GM23338 (cell line): ENCODE results near the gene EPAS1. TPM values are rescaled to one million over a fixed set of nuclear protein-coding genes. Genes with fewer than 3 reads are reported as not detected.

Source experiments
- ATAC-seq: fragments of 200-7000 bp; cut with Tn5 transposase; 3 replicates; pipeline ENCODE4 v1.9.1; 2020
- DNase-seq: peaks from one replicate; pipeline ENCODE4 v3.0.0-alpha.2; 2015; ENCODE audit warnings: low spot score
- H2AFZ ChIP-seq: fragments of 200-600 bp; sonication (generic); 2 replicates; pipeline ENCODE4 v1.8.0; 2016; ENCODE audit warnings: antibody characterized with exemption, mild to moderate bottlenecking, moderate library complexity
- H3F3A ChIP-seq: fragments of 200-600 bp; sonication (generic); replicated peaks from 2 replicates; pipeline ENCODE4 v1.8.0; 2017; ENCODE audit warnings: antibody characterized with exemption, mixed run types, low read depth
- H3K27ac ChIP-seq: fragments of 200-600 bp; sonication (generic); 2 replicates; pipeline ENCODE4 v1.6.1; 2016; ENCODE audit warnings: low read depth
- H3K27me3 ChIP-seq: fragments of 200-600 bp; sonication (generic); 2 replicates; pipeline ENCODE4 v1.8.0; 2016; ENCODE audit warnings: mild to moderate bottlenecking, mixed run types, moderate library complexity; ENCODE audit not compliant: insufficient read depth
- H3K36me3 ChIP-seq: fragments of 200-600 bp; sonication (generic); 2 replicates; pipeline ENCODE4 v1.8.0; 2016; ENCODE audit warnings: mild to moderate bottlenecking; ENCODE audit not compliant: insufficient read depth
- H3K4me1 ChIP-seq: fragments of 200-600 bp; sonication (generic); 2 replicates; pipeline ENCODE4 v1.8.0; 2016; ENCODE audit warnings: mild to moderate bottlenecking, moderate library complexity; ENCODE audit not compliant: insufficient read depth
- H3K4me2 ChIP-seq: fragments of 200-600 bp; sonication (generic); 2 replicates; pipeline ENCODE4 v1.7.1; 2017; ENCODE audit warnings: mixed run types
- H3K4me3 ChIP-seq: fragments of 200-600 bp; sonication (generic); 2 replicates; pipeline ENCODE4 v1.6.1; 2016; ENCODE audit warnings: mixed run types
- H3K79me2 ChIP-seq: fragments of 200-600 bp; sonication (generic); replicated peaks from 2 replicates; pipeline ENCODE4 v1.8.0; 2017; ENCODE audit warnings: mild to moderate bottlenecking; ENCODE audit not compliant: insufficient read depth
- H3K9me2 ChIP-seq: fragments of 200-600 bp; sonication (generic); 2 replicates; pipeline ENCODE4 v1.8.0; 2017; ENCODE audit not compliant: insufficient read depth
- H4K20me1 ChIP-seq: fragments of 200-600 bp; sonication (generic); replicated peaks from 2 replicates; pipeline ENCODE4 v1.8.0; 2017; ENCODE audit warnings: mild to moderate bottlenecking; ENCODE audit not compliant: insufficient read depth
- H3K27ac Mint-ChIP-seq: 2 replicates; pipeline ENCODE4 v1.8.0; 2020; ENCODE audit warnings: inconsistent platforms, mild to moderate bottlenecking, moderate library complexity, mixed read lengths
- H3K27me3 Mint-ChIP-seq: 3 replicates; pipeline ENCODE4 v1.8.0; 2022; ENCODE audit warnings: low read depth, mild to moderate bottlenecking, moderate library complexity, mixed read lengths, inconsistent platforms; ENCODE audit not compliant: insufficient read depth, poor library complexity
- H3K36me3 Mint-ChIP-seq: 3 replicates; pipeline ENCODE4 v1.8.0; 2021; ENCODE audit warnings: low read depth, mild to moderate bottlenecking, inconsistent platforms, moderate library complexity, mixed read lengths
- H3K4me1 Mint-ChIP-seq: 3 replicates; pipeline ENCODE4 v1.8.0; 2020; ENCODE audit warnings: mild to moderate bottlenecking, inconsistent platforms, mixed read lengths
- H3K4me3 Mint-ChIP-seq: 3 replicates; pipeline ENCODE4 v1.8.0; 2021; ENCODE audit warnings: moderate library complexity, mild to moderate bottlenecking, inconsistent platforms, mixed read lengths
- H3K9me3 Mint-ChIP-seq: 3 replicates; pipeline ENCODE4 v1.8.0; 2020; ENCODE audit warnings: moderate library complexity, mild to moderate bottlenecking, inconsistent platforms, mixed read lengths
- CREB1 ChIP-seq: fragments of 250-450 bp; sonication (Bioruptor Pico); IDR thresholded peaks from 2 replicates; pipeline ENCODE4 v1.5.0; 2020; ENCODE audit warnings: low read depth, mild to moderate bottlenecking, moderate library complexity
- ETS1 ChIP-seq: IDR thresholded peaks from 2 replicates; pipeline ENCODE4 v1.6.1; 2016; ENCODE audit warnings: antibody characterized with exemption
- EZH2 ChIP-seq: fragments of 200-600 bp; sonication (generic); IDR thresholded peaks from one replicate; pipeline ENCODE4 v1.8.0; 2017; ENCODE audit warnings: antibody characterized with exemption, mild to moderate bottlenecking, low read depth; ENCODE audit not compliant: unreplicated experiment
- EZH2phosphoT487 ChIP-seq: fragments of 200-600 bp; sonication (generic); IDR thresholded peaks from one replicate; pipeline ENCODE4 v1.8.1; 2018; ENCODE audit warnings: antibody characterized with exemption; ENCODE audit not compliant: unreplicated experiment
- JUNB ChIP-seq: IDR thresholded peaks from one replicate; pipeline ENCODE4 v1.6.1; 2016; ENCODE audit warnings: antibody characterized with exemption; ENCODE audit not compliant: unreplicated experiment
- NANOG ChIP-seq: IDR thresholded peaks from 2 replicates; pipeline ENCODE4 v1.6.1; 2016; ENCODE audit warnings: antibody characterized with exemption, borderline replicate concordance
- POLR2AphosphoS5 ChIP-seq: IDR thresholded peaks from 2 replicates; pipeline ENCODE4 v1.6.1; 2016; ENCODE audit warnings: antibody characterized with exemption, low read depth
- REST ChIP-seq: IDR thresholded peaks from one replicate; pipeline ENCODE4 v1.6.1; 2018; ENCODE audit warnings: antibody characterized with exemption; ENCODE audit not compliant: unreplicated experiment
- STAT1 ChIP-seq: IDR thresholded peaks from one replicate; pipeline ENCODE4 v1.6.1; 2016; ENCODE audit warnings: antibody characterized with exemption; ENCODE audit not compliant: unreplicated experiment
- ZNF114 ChIP-seq: fragments of 250-450 bp; sonication (Bioruptor Pico); IDR thresholded peaks from 2 replicates; pipeline ENCODE4 v1.5.0; 2020; ENCODE audit warnings: mild to moderate bottlenecking, moderate library complexity
- ZNF331 ChIP-seq: fragments of 250-450 bp; sonication (Bioruptor Pico); IDR thresholded peaks from 2 replicates; pipeline ENCODE4 v1.5.0; 2020; ENCODE audit warnings: low read depth, mild to moderate bottlenecking, moderate library complexity
- polyA plus RNA-seq: library from polyadenylated mRNA; unstranded; fragments of >200 nt; fragmentation: Nextera tagmentation; extraction: Ambion mirVana; gene quantifications from 2 replicates; pipeline ENCODE4 v1.2.1, GENCODE V29; 2016
- total RNA-seq: library from RNA; depleted of rRNA; stranded (reverse); fragments of >200 nt; shearing (Covaris generic); gene quantifications from 2 replicates; pipeline ENCODE4 v1.2.3, GENCODE V29; 2014
- TF ChIP-seq, protein P1 (sequence below), 2 experiments: fragments of 200-600 bp in 1 of 2; sonication (generic) in 1 of 2; conservative IDR thresholded peaks; 2 replicates each; pipeline versions ENCODE4 v1.5.1 to v1.6.1; 2016 to 2017; ENCODE audit warnings: antibody characterized with exemption in 2 of 2, low read depth in 2 of 2, mild to moderate bottlenecking in 2 of 2, moderate library complexity in 1 of 2
- TF ChIP-seq, protein P2 (sequence below): fragments of 250-450 bp; sonication (Bioruptor Pico); IDR thresholded peaks from 2 replicates; pipeline ENCODE4 v1.5.0; 2020; ENCODE audit warnings: mild to moderate bottlenecking, moderate library complexity

EPAS1 gene
- total and polyA plus RNA-seq, 2 experiments from 2014 or later = 0.68 to 5.4 TPM

GRCh38 chr2:46273919-46274318 is 23.3 kb upstream of the EPAS1 start:
- Mint-ChIP-seq H3K4me1 (peaks cover 6% of the 10 kb centered on the region; the same call in 1 of the 3 replicates), H3K9me3 (no peaks in the 10 kb centered on the region; the same call in 2 of the 3 replicates), H3K36me3 (no peaks in the 10 kb centered on the region), H3K27ac (no peak overlapping the region), H3K27me3 (no peaks in the 10 kb centered on the region), H3K4me3 (no peak overlapping the region)
- H3K4me3 ChIP-seq = no peak overlapping the region
- H4K20me1 ChIP-seq = no peaks in the 10 kb centered on the region
- H3K27me3 ChIP-seq = no peaks in the 10 kb centered on the region
- H3F3A ChIP-seq = no peaks in the 10 kb centered on the region
- H2AFZ ChIP-seq = no peak overlapping the region
- TF ChIP-seq NANOG (no peak), JUNB (no peak), ZNF331 (no peak), STAT1 (no peak), ETS1 (no peak), REST (no peak), CREB1 (CRISPR knock-in tag) (no peak), POLR2AphosphoS5 (no peak), ZNF114 (CRISPR knock-in tag) (no peak), EZH2 (no peak), EZH2phosphoT487 (no peak)
- TF ChIP-seq, protein P1, sequence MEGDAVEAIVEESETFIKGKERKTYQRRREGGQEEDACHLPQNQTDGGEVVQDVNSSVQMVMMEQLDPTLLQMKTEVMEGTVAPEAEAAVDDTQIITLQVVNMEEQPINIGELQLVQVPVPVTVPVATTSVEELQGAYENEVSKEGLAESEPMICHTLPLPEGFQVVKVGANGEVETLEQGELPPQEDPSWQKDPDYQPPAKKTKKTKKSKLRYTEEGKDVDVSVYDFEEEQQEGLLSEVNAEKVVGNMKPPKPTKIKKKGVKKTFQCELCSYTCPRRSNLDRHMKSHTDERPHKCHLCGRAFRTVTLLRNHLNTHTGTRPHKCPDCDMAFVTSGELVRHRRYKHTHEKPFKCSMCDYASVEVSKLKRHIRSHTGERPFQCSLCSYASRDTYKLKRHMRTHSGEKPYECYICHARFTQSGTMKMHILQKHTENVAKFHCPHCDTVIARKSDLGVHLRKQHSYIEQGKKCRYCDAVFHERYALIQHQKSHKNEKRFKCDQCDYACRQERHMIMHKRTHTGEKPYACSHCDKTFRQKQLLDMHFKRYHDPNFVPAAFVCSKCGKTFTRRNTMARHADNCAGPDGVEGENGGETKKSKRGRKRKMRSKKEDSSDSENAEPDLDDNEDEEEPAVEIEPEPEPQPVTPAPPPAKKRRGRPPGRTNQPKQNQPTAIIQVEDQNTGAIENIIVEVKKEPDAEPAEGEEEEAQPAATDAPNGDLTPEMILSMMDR (conservative IDR thresholded peaks at IDR 0.05; ENCODE audit: low read depth in 2 of 2) = no peak
- TF ChIP-seq, protein P2, sequence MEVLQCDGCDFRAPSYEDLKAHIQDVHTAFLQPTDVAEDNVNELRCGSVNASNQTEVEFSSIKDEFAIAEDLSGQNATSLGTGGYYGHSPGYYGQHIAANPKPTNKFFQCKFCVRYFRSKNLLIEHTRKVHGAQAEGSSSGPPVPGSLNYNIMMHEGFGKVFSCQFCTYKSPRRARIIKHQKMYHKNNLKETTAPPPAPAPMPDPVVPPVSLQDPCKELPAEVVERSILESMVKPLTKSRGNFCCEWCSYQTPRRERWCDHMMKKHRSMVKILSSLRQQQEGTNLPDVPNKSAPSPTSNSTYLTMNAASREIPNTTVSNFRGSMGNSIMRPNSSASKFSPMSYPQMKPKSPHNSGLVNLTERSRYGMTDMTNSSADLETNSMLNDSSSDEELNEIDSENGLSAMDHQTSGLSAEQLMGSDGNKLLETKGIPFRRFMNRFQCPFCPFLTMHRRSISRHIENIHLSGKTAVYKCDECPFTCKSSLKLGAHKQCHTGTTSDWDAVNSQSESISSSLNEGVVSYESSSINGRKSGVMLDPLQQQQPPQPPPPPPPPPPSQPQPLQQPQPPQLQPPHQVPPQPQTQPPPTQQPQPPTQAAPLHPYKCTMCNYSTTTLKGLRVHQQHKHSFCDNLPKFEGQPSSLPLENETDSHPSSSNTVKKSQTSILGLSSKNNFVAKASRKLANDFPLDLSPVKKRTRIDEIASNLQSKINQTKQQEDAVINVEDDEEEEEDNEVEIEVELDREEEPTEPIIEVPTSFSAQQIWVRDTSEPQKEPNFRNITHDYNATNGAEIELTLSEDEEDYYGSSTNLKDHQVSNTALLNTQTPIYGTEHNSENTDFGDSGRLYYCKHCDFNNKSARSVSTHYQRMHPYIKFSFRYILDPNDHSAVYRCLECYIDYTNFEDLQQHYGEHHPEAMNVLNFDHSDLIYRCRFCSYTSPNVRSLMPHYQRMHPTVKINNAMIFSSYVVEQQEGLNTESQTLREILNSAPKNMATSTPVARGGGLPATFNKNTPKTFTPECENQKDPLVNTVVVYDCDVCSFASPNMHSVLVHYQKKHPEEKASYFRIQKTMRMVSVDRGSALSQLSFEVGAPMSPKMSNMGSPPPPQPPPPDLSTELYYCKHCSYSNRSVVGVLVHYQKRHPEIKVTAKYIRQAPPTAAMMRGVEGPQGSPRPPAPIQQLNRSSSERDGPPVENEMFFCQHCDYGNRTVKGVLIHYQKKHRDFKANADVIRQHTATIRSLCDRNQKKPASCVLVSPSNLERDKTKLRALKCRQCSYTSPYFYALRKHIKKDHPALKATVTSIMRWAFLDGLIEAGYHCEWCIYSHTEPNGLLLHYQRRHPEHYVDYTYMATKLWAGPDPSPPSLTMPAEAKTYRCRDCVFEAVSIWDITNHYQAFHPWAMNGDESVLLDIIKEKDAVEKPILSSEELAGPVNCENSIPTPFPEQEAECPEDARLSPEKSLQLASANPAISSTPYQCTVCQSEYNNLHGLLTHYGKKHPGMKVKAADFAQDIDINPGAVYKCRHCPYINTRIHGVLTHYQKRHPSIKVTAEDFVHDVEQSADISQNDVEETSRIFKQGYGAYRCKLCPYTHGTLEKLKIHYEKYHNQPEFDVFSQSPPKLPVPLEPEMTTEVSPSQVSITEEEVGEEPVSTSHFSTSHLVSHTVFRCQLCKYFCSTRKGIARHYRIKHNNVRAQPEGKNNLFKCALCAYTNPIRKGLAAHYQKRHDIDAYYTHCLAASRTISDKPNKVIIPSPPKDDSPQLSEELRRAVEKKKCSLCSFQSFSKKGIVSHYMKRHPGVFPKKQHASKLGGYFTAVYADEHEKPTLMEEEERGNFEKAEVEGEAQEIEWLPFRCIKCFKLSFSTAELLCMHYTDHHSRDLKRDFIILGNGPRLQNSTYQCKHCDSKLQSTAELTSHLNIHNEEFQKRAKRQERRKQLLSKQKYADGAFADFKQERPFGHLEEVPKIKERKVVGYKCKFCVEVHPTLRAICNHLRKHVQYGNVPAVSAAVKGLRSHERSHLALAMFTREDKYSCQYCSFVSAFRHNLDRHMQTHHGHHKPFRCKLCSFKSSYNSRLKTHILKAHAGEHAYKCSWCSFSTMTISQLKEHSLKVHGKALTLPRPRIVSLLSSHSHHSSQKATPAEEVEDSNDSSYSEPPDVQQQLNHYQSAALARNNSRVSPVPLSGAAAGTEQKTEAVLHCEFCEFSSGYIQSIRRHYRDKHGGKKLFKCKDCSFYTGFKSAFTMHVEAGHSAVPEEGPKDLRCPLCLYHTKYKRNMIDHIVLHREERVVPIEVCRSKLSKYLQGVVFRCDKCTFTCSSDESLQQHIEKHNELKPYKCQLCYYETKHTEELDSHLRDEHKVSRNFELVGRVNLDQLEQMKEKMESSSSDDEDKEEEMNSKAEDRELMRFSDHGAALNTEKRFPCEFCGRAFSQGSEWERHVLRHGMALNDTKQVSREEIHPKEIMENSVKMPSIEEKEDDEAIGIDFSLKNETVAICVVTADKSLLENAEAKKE = no peak
- no peak overlapping the region for H3K27ac ChIP-seq
- DNase-seq (no peak), ATAC-seq (no peak)
- H3K79me2 ChIP-seq = no peaks in the 10 kb centered on the region
- 0 out of 2 replicates have a peak, but pooled peaks cover 6% of the 10 kb centered on the region for H3K9me2 ChIP-seq
- H3K36me3 ChIP-seq = no peaks in the 10 kb centered on the region
- H3K4me1 ChIP-seq = no peaks in the 10 kb centered on the region
- H3K4me2 ChIP-seq = no peak overlapping the region
